ENCODE measurements around the gene MARCHF2. TPM values are rescaled to one million over a fixed set of nuclear protein-coding genes. Genes with fewer than 3 reads are reported as not detected.

MARCHF2 gene
- total RNA-seq, 2 experiments from 2014 or later, result 20.6 to 20.8 TPM

- Mint-ChIP-seq H3K9me3 (no peaks in the 10 kb centered on the region), H3K4me3 (no peak overlapping the region), H3K27ac (peak overlapping the region; percentile 6), H3K4me1 (peaks cover 47% of the 10 kb centered on the region), H3K36me3 (ENCODE audit: low read depth) (peaks cover 77% of the 10 kb centered on the region), H3K27me3 (no peaks in the 10 kb centered on the region)
- POLR2A ChIA-PET, result interaction anchor here (0.8 to 2.6 kb wide), 2 partner anchors 11 to 32 kb away, joined by 3 to 8 read pairs; no protein-coding TSS in a partner anchor
- no peak for DNase-seq
- CTCF ChIA-PET, result interaction anchor here (1.0 to 1.5 kb wide), 3 partner anchors 24 to 99 kb away, joined by 3 to 4 read pairs (median 4); no protein-coding TSS in a partner anchor
Observed at GRCh38 chr19:8481616-8482015, 68.5 kb downstream of the MARCHF2 start.

- POLR2A ChIA-PET, result interaction anchor here (0.7 to 1.0 kb wide), 2 partner anchors 12 to 38 kb away, joined by 3 to 6 read pairs; partner anchors contain the start of gene HNRNPM
- no peak overlapping the region for H3K27ac Mint-ChIP-seq
- no peak overlapping the region for H3K4me3 Mint-ChIP-seq
- H3K4me1 Mint-ChIP-seq, result peaks cover 48% of the 10 kb centered on the region
- CTCF ChIA-PET, result interaction anchor here (1.1 to 1.5 kb wide), 2 partner anchors 36 to 69 kb away, joined by 3 read pairs; partner anchors contain the start of gene MARCHF2
- DNase-seq, result no peak
- no peaks in the 10 kb centered on the region for H3K9me3 Mint-ChIP-seq
- H3K36me3 Mint-ChIP-seq (ENCODE audit: low read depth), result peaks cover 80% of the 10 kb centered on the region
- no peaks in the 10 kb centered on the region for H3K27me3 Mint-ChIP-seq
Observed at GRCh38 chr19:8482696-8483095, 69.6 kb downstream of the MARCHF2 start.

GRCh38 chr19:8483165-8483564, 70.1 kb downstream of the MARCHF2 start:
- peaks cover 48% of the 10 kb centered on the region for H3K4me1 Mint-ChIP-seq
- CTCF ChIA-PET, result interaction anchor here (1.1 to 1.5 kb wide), 2 partner anchors 35 to 70 kb away, joined by 3 read pairs; partner anchors contain the start of gene MARCHF2
- POLR2A ChIA-PET, result interaction anchor here (0.7 kb wide), 1 partner anchor 11 kb away, joined by 3 read pairs; no protein-coding TSS in a partner anchor
- H3K4me3 Mint-ChIP-seq, result no peak overlapping the region
- no peak for DNase-seq
- no peak overlapping the region for H3K27ac Mint-ChIP-seq
- H3K9me3 Mint-ChIP-seq, result no peaks in the 10 kb centered on the region
- H3K27me3 Mint-ChIP-seq, result no peaks in the 10 kb centered on the region
- peaks cover 80% of the 10 kb centered on the region for H3K36me3 Mint-ChIP-seq (ENCODE audit: low read depth)

GRCh38 chr19:8484331-8484894, 71.3 kb downstream of the MARCHF2 start:
- ChIA-PET POLR2A (interaction anchor here (0.7 to 0.9 kb wide), 2 partner anchors 14 to 29 kb away, joined by 3 to 4 read pairs; partner anchors contain the start of gene ZNF414), CTCF (no interaction called here)
- no peaks in the 10 kb centered on the region for H3K9me3 Mint-ChIP-seq
- H3K27ac Mint-ChIP-seq, result no peak overlapping the region
- peaks cover 43% of the 10 kb centered on the region for H3K4me1 Mint-ChIP-seq
- peaks cover 80% of the 10 kb centered on the region for H3K36me3 Mint-ChIP-seq (ENCODE audit: low read depth)
- H3K27me3 Mint-ChIP-seq, result no peaks in the 10 kb centered on the region
- no peak overlapping the region for H3K4me3 Mint-ChIP-seq
- no peak for DNase-seq

GRCh38 chr19:8485561-8486371, 72.7 kb downstream of the MARCHF2 start:
- no peak for DNase-seq
- H3K36me3 Mint-ChIP-seq (ENCODE audit: low read depth), result peaks cover 83% of the 10 kb centered on the region
- ChIA-PET CTCF (interaction anchor here (1.1 to 3.1 kb wide), 5 partner anchors 9 to 109 kb away, joined by 3 to 31 read pairs (median 9); no protein-coding TSS in a partner anchor), POLR2A (interaction anchor here (1.0 to 3.8 kb wide), 2 partner anchors 28 to 71 kb away, joined by 3 to 32 read pairs; partner anchors contain the start of gene ZNF414)
- H3K27me3 Mint-ChIP-seq, result no peaks in the 10 kb centered on the region
- no peak overlapping the region for H3K4me3 Mint-ChIP-seq
- peaks cover 41% of the 10 kb centered on the region for H3K4me1 Mint-ChIP-seq
- H3K9me3 Mint-ChIP-seq, result no peaks in the 10 kb centered on the region
- H3K27ac Mint-ChIP-seq, result peak overlapping the region; percentile 86

- peaks cover 33% of the 10 kb centered on the region for H3K4me1 Mint-ChIP-seq
- POLR2A ChIA-PET, result interaction anchor here (0.6 to 3.8 kb wide), 13 partner anchors 9 to 73 kb away, joined by 3 to 32 read pairs (median 4); partner anchors contain the start of genes HNRNPM, MARCHF2 and ZNF414
Observed at GRCh38 chr19:8486661-8487136, 73.6 kb downstream of the MARCHF2 start.

GRCh38 chr19:8487137-8487851, 74.2 kb downstream of the MARCHF2 start:
- Mint-ChIP-seq H3K4me1 (peaks cover 31% of the 10 kb centered on the region), H3K36me3 (ENCODE audit: low read depth) (peaks cover 71% of the 10 kb centered on the region), H3K9me3 (no peaks in the 10 kb centered on the region), H3K27me3 (no peaks in the 10 kb centered on the region), H3K4me3 (no peak overlapping the region), H3K27ac (peak overlapping the region; percentile 86)
- peak; percentile 69 for DNase-seq
- ChIA-PET CTCF (interaction anchor here (0.6 to 3.1 kb wide), 17 partner anchors 8 to 133 kb away, joined by 3 to 31 read pairs (median 5); partner anchors contain the start of gene MARCHF2), POLR2A (interaction anchor here (0.6 to 3.8 kb wide), 15 partner anchors 9 to 89 kb away, joined by 3 to 32 read pairs (median 4); partner anchors contain the start of genes HNRNPM, MARCHF2 and ZNF414)

More at GRCh38 chr19:8486661-8487136, 73.6 kb downstream of the MARCHF2 start:
- H3K4me3 Mint-ChIP-seq, result no peak overlapping the region
- no peaks in the 10 kb centered on the region for H3K9me3 Mint-ChIP-seq
- H3K36me3 Mint-ChIP-seq (ENCODE audit: low read depth), result peaks cover 74% of the 10 kb centered on the region
- CTCF ChIA-PET, result interaction anchor here (0.7 to 3.1 kb wide), 15 partner anchors 8 to 133 kb away, joined by 3 to 31 read pairs (median 5); partner anchors contain the start of gene MARCHF2
- H3K27me3 Mint-ChIP-seq, result no peaks in the 10 kb centered on the region
- DNase-seq, result no peak
- H3K27ac Mint-ChIP-seq, result peak overlapping the region; percentile 86

GRCh38 chr19:8488365-8488764, 75.3 kb downstream of the MARCHF2 start:
- Mint-ChIP-seq H3K9me3 (no peaks in the 10 kb centered on the region), H3K4me3 (no peak overlapping the region), H3K27me3 (no peaks in the 10 kb centered on the region), H3K27ac (peak overlapping the region; percentile 86), H3K4me1 (peaks cover 33% of the 10 kb centered on the region), H3K36me3 (ENCODE audit: low read depth) (peaks cover 61% of the 10 kb centered on the region)
- POLR2A ChIA-PET, result interaction anchor here (1.5 to 3.8 kb wide), 3 partner anchors 8 to 88 kb away, joined by 5 to 32 read pairs (median 8); partner anchors contain the start of gene ZNF414
- CTCF ChIA-PET, result interaction anchor here (1.2 to 3.1 kb wide), 6 partner anchors 8 to 91 kb away, joined by 5 to 31 read pairs (median 10); no protein-coding TSS in a partner anchor
- DNase-seq, result no peak

Other genes with a start within 250 kb of the MARCHF2 start
- 10 to 100 TPM; 23.2 TPM for gene CERS4, start 203.9 kb upstream of the MARCHF2 start, total RNA-seq
- 10 to 100 TPM; 37.7 to 40.4 TPM for gene CD320, start 104.9 kb upstream of the MARCHF2 start, total RNA-seq
- gene NDUFA7, start 91.9 kb upstream of the MARCHF2 start, total RNA-seq, result 10 to 100 TPM; 67.1 to 67.3 TPM
- 1,000 to 10,000 TPM; 1,605 to 1,659 TPM for gene RPS28, start 91.8 kb upstream of the MARCHF2 start, total RNA-seq
- gene KANK3, start 70.0 kb upstream of the MARCHF2 start, total RNA-seq, result 1 to 10 TPM; 7.4 to 8.7 TPM
- gene ANGPTL4, start 49.1 kb upstream of the MARCHF2 start, total RNA-seq, result 1 to 10 TPM; 1.2 to 1.4 TPM
- gene RAB11B, start 22.9 kb upstream of the MARCHF2 start, total RNA-seq, result 10 to 100 TPM; 90.9 to 93.7 TPM
- gene HNRNPM, start 31.7 kb downstream of the MARCHF2 start, total RNA-seq, result 100 to 1,000 TPM; 205 to 211 TPM
- under 1 TPM; 0.58 to 0.63 TPM for gene PRAM1, start 89.3 kb downstream of the MARCHF2 start, total RNA-seq
- 10 to 100 TPM; 29.7 to 33.3 TPM for gene ZNF414, start 100.9 kb downstream of the MARCHF2 start, total RNA-seq
- 100 to 1,000 TPM; 420 TPM for gene MYO1F, start 164.1 kb downstream of the MARCHF2 start, total RNA-seq
- 1 to 10 TPM; 2.6 to 2.8 TPM for gene ADAMTS10, start 197.4 kb downstream of the MARCHF2 start, total RNA-seq
- gene NFILZ, start 217.3 kb downstream of the MARCHF2 start, total RNA-seq, result not detected